Measurements from ENCODE around the gene BAZ2B. TPM values are rescaled to one million over a fixed set of nuclear protein-coding genes. Genes with fewer than 3 reads are reported as not detected.

Gene BAZ2B
- total and polyA plus RNA-seq, 3 donors from 2014 or later, result 23.5 to 132 (median 119) TPM

DNA sequence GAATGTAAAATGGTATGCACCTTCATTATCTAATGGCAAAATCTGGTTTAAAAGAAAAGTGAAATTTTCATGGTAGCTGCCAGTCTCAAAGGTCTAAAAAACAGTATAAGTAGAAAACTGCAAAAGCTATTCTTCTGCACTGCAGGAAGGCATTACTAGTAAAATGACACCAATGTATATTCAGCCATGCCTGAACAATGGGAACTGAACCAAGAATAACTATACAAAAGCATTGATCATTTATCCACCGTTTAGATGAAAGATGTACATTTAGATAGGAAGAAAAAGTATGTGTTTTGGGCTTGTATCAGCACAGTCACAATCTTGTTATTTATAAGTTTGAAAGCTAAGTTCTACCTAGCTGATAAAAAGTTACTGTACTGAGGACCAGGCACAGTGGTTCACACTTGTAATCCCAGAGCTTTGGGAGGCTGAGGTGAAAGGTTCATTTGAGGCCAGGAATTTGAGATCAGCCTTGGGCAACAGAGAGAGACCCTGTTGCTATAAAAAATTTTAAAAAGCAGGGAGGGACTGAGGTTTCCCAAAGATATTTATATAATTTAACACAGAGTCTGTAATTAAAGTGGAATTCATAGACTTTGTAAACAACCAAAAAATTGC is 166.7 kb downstream of the BAZ2B start:
- Histone ChIP-seq H3K27ac (no peak overlapping the region), H3K4me1 (no peaks in the 10 kb centered on the region), H3K36me3 (ENCODE audit: low read depth, missing control alignments) (no peaks in the 10 kb centered on the region), H3K9me3 (no peaks in the 10 kb centered on the region), H3K27me3 (no peaks in the 10 kb centered on the region), H3K4me3 (no peak overlapping the region)
- intact Hi-C loops (cut with DNase I; ENCODE audit: low total_unique reads), result no loop called here
- no peak for DNase-seq
- TF ChIP-seq, protein P1, sequence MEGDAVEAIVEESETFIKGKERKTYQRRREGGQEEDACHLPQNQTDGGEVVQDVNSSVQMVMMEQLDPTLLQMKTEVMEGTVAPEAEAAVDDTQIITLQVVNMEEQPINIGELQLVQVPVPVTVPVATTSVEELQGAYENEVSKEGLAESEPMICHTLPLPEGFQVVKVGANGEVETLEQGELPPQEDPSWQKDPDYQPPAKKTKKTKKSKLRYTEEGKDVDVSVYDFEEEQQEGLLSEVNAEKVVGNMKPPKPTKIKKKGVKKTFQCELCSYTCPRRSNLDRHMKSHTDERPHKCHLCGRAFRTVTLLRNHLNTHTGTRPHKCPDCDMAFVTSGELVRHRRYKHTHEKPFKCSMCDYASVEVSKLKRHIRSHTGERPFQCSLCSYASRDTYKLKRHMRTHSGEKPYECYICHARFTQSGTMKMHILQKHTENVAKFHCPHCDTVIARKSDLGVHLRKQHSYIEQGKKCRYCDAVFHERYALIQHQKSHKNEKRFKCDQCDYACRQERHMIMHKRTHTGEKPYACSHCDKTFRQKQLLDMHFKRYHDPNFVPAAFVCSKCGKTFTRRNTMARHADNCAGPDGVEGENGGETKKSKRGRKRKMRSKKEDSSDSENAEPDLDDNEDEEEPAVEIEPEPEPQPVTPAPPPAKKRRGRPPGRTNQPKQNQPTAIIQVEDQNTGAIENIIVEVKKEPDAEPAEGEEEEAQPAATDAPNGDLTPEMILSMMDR (IDR thresholded peaks at IDR 0.05), result no peak
- TF ChIP-seq POLR2A (IDR thresholded peaks at IDR 0.05), result no peak
- WGBS, 2 donors, result 0% methylated on average over 1 of the region's 1 CpG

- 83 to 90% methylated on average over 2 of the region's 2 CpGs for WGBS, 2 donors
- no peak overlapping the region for H3K27ac ChIP-seq
- intact Hi-C loops (cut with DNase I; ENCODE audit: low total_unique reads), result no loop called here
Measured at GRCh38 chr2:159446817-159447216, 169.5 kb downstream of the BAZ2B start.

DNA sequence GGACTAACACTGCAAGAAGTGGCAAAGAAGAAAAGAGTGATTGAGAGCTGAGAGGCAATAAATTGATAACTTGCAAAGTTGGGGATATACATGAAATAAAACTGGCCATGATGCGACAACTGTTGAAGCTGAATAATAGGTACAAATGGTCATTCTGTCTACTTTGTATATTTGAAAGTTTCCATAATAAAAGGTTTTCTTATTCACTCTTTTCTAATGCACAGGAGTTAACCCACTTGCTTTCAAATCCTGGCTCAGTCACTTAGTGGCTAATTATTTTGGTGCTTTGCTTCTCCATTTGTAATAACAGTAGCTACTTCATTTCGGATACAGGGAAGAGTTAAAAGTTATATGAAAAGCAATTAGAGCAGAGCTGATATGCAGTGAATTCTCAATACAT is 170.1 kb downstream of the BAZ2B start:
- DNase-seq, result no peak
- Histone ChIP-seq H3K27me3 (no peaks in the 10 kb centered on the region), H3K27ac (no peak overlapping the region), H3K9me3 (no peaks in the 10 kb centered on the region), H3K4me1 (no peaks in the 10 kb centered on the region), H3K4me3 (no peak overlapping the region), H3K36me3 (ENCODE audit: low read depth, missing control alignments) (no peaks in the 10 kb centered on the region)
- intact Hi-C loops (cut with DNase I; ENCODE audit: low total_unique reads), result no loop called here
- 94 to 98% methylated on average over 2 of the region's 2 CpGs for WGBS, 2 donors
- TF ChIP-seq POLR2A (IDR thresholded peaks at IDR 0.05), result no peak
- TF ChIP-seq, protein P1 (IDR thresholded peaks at IDR 0.05), result no peak

More at GRCh38 chr2:159446817-159447216, 169.5 kb downstream of the BAZ2B start:
- TF ChIP-seq, protein P1 (IDR thresholded peaks at IDR 0.05), result no peak
- no peak for TF ChIP-seq POLR2A (IDR thresholded peaks at IDR 0.05)
- Histone ChIP-seq H3K27me3 (no peaks in the 10 kb centered on the region), H3K36me3 (ENCODE audit: low read depth, missing control alignments) (no peaks in the 10 kb centered on the region), H3K9me3 (no peaks in the 10 kb centered on the region), H3K4me3 (no peak overlapping the region), H3K4me1 (no peaks in the 10 kb centered on the region)
- no peak for DNase-seq

DNA sequence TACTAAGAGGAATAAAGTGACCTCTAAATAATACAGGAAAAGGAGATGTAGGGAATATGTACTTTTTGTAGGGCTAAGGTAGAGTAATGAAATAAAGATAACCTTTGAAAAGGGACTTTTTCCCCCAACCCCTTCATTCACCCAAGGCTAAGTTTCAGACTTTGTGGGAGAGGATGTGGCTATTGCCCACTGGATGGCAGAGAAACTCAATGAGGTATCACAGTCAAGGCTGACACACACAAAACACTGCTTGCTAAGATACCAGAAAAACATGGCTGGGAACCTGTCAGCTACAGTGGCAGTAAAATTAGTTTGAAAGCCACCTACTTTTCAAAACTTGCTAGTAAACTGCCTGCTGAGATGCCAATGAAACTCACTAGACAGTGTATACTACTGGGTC is 171.0 kb downstream of the BAZ2B start:
- no peak overlapping the region for H3K27ac ChIP-seq
- no peaks in the 10 kb centered on the region for H3K36me3 ChIP-seq (ENCODE audit: low read depth, missing control alignments)
- no peak for DNase-seq
- H3K4me1 ChIP-seq, result no peaks in the 10 kb centered on the region
- intact Hi-C loops (cut with DNase I; ENCODE audit: low total_unique reads), result no loop called here
- no peak overlapping the region for H3K4me3 ChIP-seq
- no peaks in the 10 kb centered on the region for H3K9me3 ChIP-seq
- H3K27me3 ChIP-seq, result no peaks in the 10 kb centered on the region
- TF ChIP-seq, protein P1 (IDR thresholded peaks at IDR 0.05), result no peak
- TF ChIP-seq POLR2A (IDR thresholded peaks at IDR 0.05), result no peak

- TF ChIP-seq, protein P1 (IDR thresholded peaks at IDR 0.05), result no peak
- TF ChIP-seq POLR2A (IDR thresholded peaks at IDR 0.05), result no peak
- H3K4me1 ChIP-seq, result no peaks in the 10 kb centered on the region
- H3K27ac ChIP-seq, result no peak overlapping the region
- no peak overlapping the region for H3K4me3 ChIP-seq
- no peaks in the 10 kb centered on the region for H3K27me3 ChIP-seq
- no peaks in the 10 kb centered on the region for H3K36me3 ChIP-seq (ENCODE audit: low read depth, missing control alignments)
- no peaks in the 10 kb centered on the region for H3K9me3 ChIP-seq
- no peak for DNase-seq
- intact Hi-C loops (cut with DNase I; ENCODE audit: low total_unique reads), result no loop called here
Measured at GRCh38 chr2:159444754-159445153, 171.6 kb downstream of the BAZ2B start.

Data from testis (tissue), 3 donors.